ENCODE measurements around the gene NR2C1. TPM values are rescaled to one million over a fixed set of nuclear protein-coding genes. Genes with fewer than 3 reads are reported as not detected.

Gene NR2C1
- total and polyA plus RNA-seq, 9 of the 15 experiments (the other 6 are each of a cell fraction or from before 2014, with no cell fraction given) = 8.5 to 42.4 (median 35.6) TPM

GRCh38 chr12:95102916-95103671 lies 29.7 kb upstream of the NR2C1 start:
- no peak for ATAC-seq
- Histone ChIP-seq H3K36me3 (ENCODE audit: control insufficient read depth, insufficient read depth, low read length) (peaks cover 22% of the 10 kb centered on the region; the same call in 1 of the 3 replicates), H2AFZ (ENCODE audit: low read depth, low read length) (no peak overlapping the region), H3K27me3 (ENCODE audit: control insufficient read depth in 2 of 2, insufficient read depth in 2 of 2, low read length in 2 of 2) (no peaks in the 10 kb centered on the region), H3K9me3 (replicated peaks; ENCODE audit: control insufficient read depth, insufficient read depth, low read depth, low read length) (no peaks in the 10 kb centered on the region), H3K9ac (ENCODE audit: insufficient read depth in 1 of 2, low read depth in 2 of 2, low read length in 2 of 2) (no peak overlapping the region), H3K79me2 (ENCODE audit: control insufficient read depth, insufficient read depth, low read length) (no peaks in the 10 kb centered on the region), H3K4me1 (replicated peaks in 1 of 2; ENCODE audit: control insufficient read depth in 2 of 2, insufficient read depth in 2 of 2, low read length in 2 of 2) (peaks cover 0 to 9% of the 10 kb centered on the region in 2 experiments; a peak in 3 of 5 replicates), H3K9me1 (ENCODE audit: control insufficient read depth, insufficient read depth, low read length) (peaks cover 4% of the 10 kb centered on the region), H3K27ac (ENCODE audit: extremely low read depth, low read depth, low read length) (no peak overlapping the region), H3K4me3 (no peak overlapping the region), H3K4me2 (ENCODE audit: insufficient read depth, low read length) (no peak overlapping the region), H4K20me1 (replicated peaks; ENCODE audit: control insufficient read depth, insufficient read depth, low read length) (peaks cover 7% of the 10 kb centered on the region)
- 58% methylated on average over 8 of the region's 8 CpGs for WGBS (ENCODE audit: insufficient coverage, low coverage, missing lambda C conversion rate)
- POLR2A ChIA-PET = no interaction called here
- intact Hi-C loops (cut with micrococcal nuclease) (no loop called here), in situ Hi-C loops (cut with MboI) (loop anchor here (10.0 kb wide), 1 partner anchor 232 kb away; no protein-coding TSS in a partner anchor)
- FAIRE-seq = no peak
- CTCF ChIA-PET (ENCODE audit: low intra/inter-chr PET ratio) = no interaction called here
- no peak for DNase-seq (ENCODE audit: extremely low read depth in 1 of 4, low spot score in 3 of 4)
- no TSS peak for BruUV-seq (replicated peaks)
- TF ChIP-seq ZNF134 (CRISPR knock-in tag; conservative IDR thresholded peaks at IDR 0.05) = no peak
- TF ChIP-seq NCOA4 (IDR thresholded peaks at IDR 0.05; ENCODE audit: partially characterized antibody) = no peak
- no peak for TF ChIP-seq GABPB2 (CRISPR knock-in tag; conservative IDR thresholded peaks at IDR 0.05)
- TF ChIP-seq ZBTB1 (CRISPR knock-in tag; IDR thresholded peaks at IDR 0.05; ENCODE audit: borderline replicate concordance, low read depth) = no peak
- no peak for TF ChIP-seq ZC3H8 (IDR thresholded peaks at IDR 0.05)
- TF ChIP-seq ZC3H4 (CRISPR knock-in tag; IDR thresholded peaks at IDR 0.05; ENCODE audit: borderline replicate concordance) = no peak
- no peak for TF ChIP-seq ARID3B (CRISPR knock-in tag; IDR thresholded peaks at IDR 0.05; ENCODE audit: borderline replicate concordance)
- TF ChIP-seq ASH1L (IDR thresholded peaks at IDR 0.05; ENCODE audit: borderline replicate concordance, low read depth, partially characterized antibody) = no peak
- no peak for TF ChIP-seq E2F4 (CRISPR knock-in tag; IDR thresholded peaks at IDR 0.05; ENCODE audit: low read depth)
- TF ChIP-seq, protein P1, sequence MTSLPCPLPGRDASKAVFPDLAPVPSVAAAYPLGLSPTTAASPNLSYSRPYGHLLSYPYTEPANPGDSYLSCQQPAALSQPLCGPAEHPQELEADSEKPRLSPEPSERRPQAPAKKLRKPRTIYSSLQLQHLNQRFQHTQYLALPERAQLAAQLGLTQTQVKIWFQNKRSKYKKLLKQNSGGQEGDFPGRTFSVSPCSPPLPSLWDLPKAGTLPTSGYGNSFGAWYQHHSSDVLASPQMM (CRISPR knock-in tag; IDR thresholded peaks at IDR 0.05) = no peak
- TF ChIP-seq, protein P2, sequence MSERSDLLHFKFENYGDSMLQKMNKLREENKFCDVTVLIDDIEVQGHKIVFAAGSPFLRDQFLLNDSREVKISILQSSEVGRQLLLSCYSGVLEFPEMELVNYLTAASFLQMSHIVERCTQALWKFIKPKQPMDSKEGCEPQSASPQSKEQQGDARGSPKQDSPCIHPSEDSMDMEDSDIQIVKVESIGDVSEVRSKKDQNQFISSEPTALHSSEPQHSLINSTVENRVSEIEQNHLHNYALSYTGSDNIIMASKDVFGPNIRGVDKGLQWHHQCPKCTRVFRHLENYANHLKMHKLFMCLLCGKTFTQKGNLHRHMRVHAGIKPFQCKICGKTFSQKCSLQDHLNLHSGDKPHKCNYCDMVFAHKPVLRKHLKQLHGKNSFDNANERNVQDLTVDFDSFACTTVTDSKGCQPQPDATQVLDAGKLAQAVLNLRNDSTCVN (CRISPR knock-in tag; IDR thresholded peaks at IDR 0.05) = no peak
- TF ChIP-seq NEUROD1 (IDR thresholded peaks at IDR 0.05; ENCODE audit: borderline replicate concordance, low read depth, low read length, partially characterized antibody) = no peak
- TF ChIP-seq COPS2 (conservative IDR thresholded peaks at IDR 0.05) = no peak
- no peak for TF ChIP-seq GTF3C2 (IDR thresholded peaks at IDR 0.05; ENCODE audit: borderline replicate concordance, extremely low read depth, insufficient read length)

Data from K562 (cell line).